SK-N-MC (cell line): ENCODE data around the gene RFX8.

ENCODE experiments used
- EZH2 ChIP-seq: fragments of 200-600 bp; sonication (generic); IDR thresholded peaks from one replicate; pipeline ENCODE4 v1.6.1; 2017; ENCODE audit warnings: antibody characterized with exemption
- FOXP2 ChIP-seq: optimal IDR thresholded peaks from 2 replicates; pipeline ENCODE3; 2011; ENCODE audit warnings: mild to moderate bottlenecking, moderate library complexity; ENCODE audit not compliant: insufficient read depth; ENCODE audit errors: extremely low read length, control extremely low read depth
- POLR2AphosphoS5 ChIP-seq: IDR thresholded peaks from 2 replicates; pipeline ENCODE4 v1.6.1; 2012; ENCODE audit warnings: mild to moderate bottlenecking, low read depth, low read length, borderline replicate concordance

- TF ChIP-seq POLR2AphosphoS5, result no peak
- no peak for TF ChIP-seq EZH2
- no peak for TF ChIP-seq FOXP2
Observed at GRCh38 chr2:101433465-101433864, 41.4 kb downstream of the RFX8 start.
